Neuronal stem cell (in vitro differentiated cells): ENCODE results near the gene EMX2.
A peak's percentile ranks its signal among the peaks of the same experiment; 100 is the strongest.

Experiments used
- DNase-seq: peaks from one replicate; pipeline ENCODE4 v3.0.0-alpha.2; 2013; ENCODE audit warnings: low spot score
- H2AFZ ChIP-seq: one replicate; pipeline ENCODE4 v1.6.1; 2013; ENCODE audit warnings: mild to moderate bottlenecking, low read length, inconsistent platforms
- H2AK5ac ChIP-seq: 2 replicates; pipeline ENCODE4 v1.6.1; 2013; ENCODE audit warnings: low read depth, mild to moderate bottlenecking, inconsistent platforms, low read length, moderate library complexity, mixed read lengths
- H2BK120ac ChIP-seq: 2 replicates; pipeline ENCODE4 v1.6.1; 2013; ENCODE audit warnings: low read depth, mild to moderate bottlenecking, inconsistent platforms, low read length, moderate library complexity, mixed read lengths
- H2BK12ac ChIP-seq: one replicate; pipeline ENCODE4 v1.6.1; 2013; ENCODE audit warnings: low read length, inconsistent platforms
- H2BK15ac ChIP-seq: 2 replicates; pipeline ENCODE4 v1.6.1; 2013; ENCODE audit warnings: mild to moderate bottlenecking, low read length, inconsistent platforms, mixed read lengths
- H2BK5ac ChIP-seq: one replicate; pipeline ENCODE4 v1.6.1; 2013; ENCODE audit warnings: inconsistent platforms, mild to moderate bottlenecking, low read length, moderate library complexity
- H3K14ac ChIP-seq: one replicate; pipeline ENCODE4 v1.6.1; 2013; ENCODE audit warnings: low read length, inconsistent platforms
- H3K18ac ChIP-seq: 2 replicates; pipeline ENCODE4 v1.6.1; 2013; ENCODE audit warnings: low read length, inconsistent platforms
- H3K23ac ChIP-seq: 2 replicates; pipeline ENCODE4 v1.6.1; 2013; ENCODE audit warnings: low read depth, mild to moderate bottlenecking, mixed read lengths, low read length, inconsistent platforms; ENCODE audit not compliant: poor library complexity
- H3K27ac ChIP-seq: replicated peaks from 3 replicates; pipeline ENCODE4 v1.5.1; 2013; ENCODE audit warnings: low read length, inconsistent platforms
- H3K27me3 ChIP-seq, 3 experiments: 2 replicates each; pipeline ENCODE4 v1.6.1; 2013; ENCODE audit warnings: low read length in 3 of 3, mild to moderate bottlenecking in 2 of 3, inconsistent platforms in 1 of 3, low read depth in 1 of 3, mixed read lengths in 1 of 3, moderate library complexity in 1 of 3; ENCODE audit not compliant: control insufficient read depth in 3 of 3, insufficient read depth in 3 of 3
- H3K36me3 ChIP-seq, 2 donors: replicated peaks in 1 of 2; 2 replicates each; pipeline ENCODE4 v1.6.1; 2013; ENCODE audit warnings: low read length in 2 of 2; ENCODE audit not compliant: control insufficient read depth in 2 of 2, insufficient read depth in 2 of 2
- H3K4ac ChIP-seq: 2 replicates; pipeline ENCODE4 v1.6.1; 2013; ENCODE audit warnings: inconsistent platforms, mild to moderate bottlenecking, low read length, moderate library complexity
- H3K4me1 ChIP-seq, 2 donors: 1 replicate in 1 of 2; 2 replicates in 1 of 2; pipeline ENCODE4 v1.6.1; 2013; ENCODE audit warnings: low read length in 2 of 2, low read depth in 1 of 2; ENCODE audit not compliant: control insufficient read depth in 2 of 2, insufficient read depth in 1 of 2
- H3K4me2 ChIP-seq: one replicate; pipeline ENCODE4 v1.6.1; 2013; ENCODE audit warnings: mild to moderate bottlenecking, low read length, inconsistent platforms; ENCODE audit not compliant: insufficient read depth, poor library complexity, severe bottlenecking
- H3K4me3 ChIP-seq, 2 donors: 2 replicates each; pipeline ENCODE4 v1.5.1; 2013; ENCODE audit warnings: low read length in 2 of 2, mild to moderate bottlenecking in 2 of 2, inconsistent platforms in 1 of 2, moderate library complexity in 1 of 2
- H3K79me1 ChIP-seq: one replicate; pipeline ENCODE4 v1.6.1; 2013; ENCODE audit warnings: low read depth, mild to moderate bottlenecking, inconsistent platforms, low read length, moderate library complexity
- H3K9ac ChIP-seq: one replicate; pipeline ENCODE4 v1.6.1; 2013; ENCODE audit warnings: mild to moderate bottlenecking, low read depth, low read length, inconsistent platforms; ENCODE audit not compliant: poor library complexity
- H3K9me3 ChIP-seq, 2 donors: replicated peaks in 1 of 2; 2 replicates each; pipeline versions ENCODE3 to v1.6.1; 2013; ENCODE audit warnings: low read length in 2 of 2, mild to moderate bottlenecking in 2 of 2, inconsistent platforms in 1 of 2, low read depth in 1 of 2, mixed read lengths in 1 of 2, moderate library complexity in 1 of 2; ENCODE audit not compliant: control insufficient read depth in 2 of 2, insufficient read depth in 1 of 2
- H4K8ac ChIP-seq: one replicate; pipeline ENCODE4 v1.6.1; 2013; ENCODE audit warnings: low read depth, mild to moderate bottlenecking, inconsistent platforms, low read length, moderate library complexity
- H4K91ac ChIP-seq: one replicate; pipeline ENCODE4 v1.6.1; 2013; ENCODE audit warnings: low read length, low read depth, mild to moderate bottlenecking, inconsistent platforms; ENCODE audit not compliant: poor library complexity
- WGBS, 2 donors: extraction: QIAGEN DNeasy Blood & Tissue Kit; methylation state at CpG; one replicate each; pipeline ENCODE4 v1.1.7; 2013; ENCODE audit warnings: missing lambda C conversion rate in 2 of 2, mixed read lengths in 1 of 2; ENCODE audit not compliant: insufficient read length in 2 of 2, insufficient replicate concordance in 1 of 2; ENCODE audit errors: extremely low coverage in 2 of 2; 5-methylcytosine and 5-hydroxymethylcytosine counted together

The EMX2 gene

GRCh38 chr10:117518246-117518645 is 24.3 kb upstream of the EMX2 start:
- Histone ChIP-seq H2BK5ac (no peak overlapping the region), H3K79me1 (no peaks in the 10 kb centered on the region), H3K9ac (no peak overlapping the region), H3K18ac (peak overlapping the region; percentile 72), H3K14ac (no peak overlapping the region), H3K4me2 (no peak overlapping the region), H2BK15ac (no peak overlapping the region), H3K4ac (no peak overlapping the region), H2BK120ac (no peak overlapping the region), H3K36me3 (no peaks in the 10 kb centered on the region), H4K91ac (no peak overlapping the region), H3K23ac (no peak overlapping the region), H4K8ac (no peak overlapping the region), H3K27me3 (peaks cover 0 to 9% (median 0%) of the 10 kb centered on the region in 3 experiments), H2AFZ (no peak overlapping the region), H3K4me3 (no peak overlapping the region), H3K9me3 (no peaks in the 10 kb centered on the region), H3K4me1 (peaks cover 0 to 5% of the 10 kb centered on the region in 2 donors), H2BK12ac (no peak overlapping the region), H2AK5ac (no peak overlapping the region), H3K27ac (no peak overlapping the region)
- no CpG with 5 or more reads among the region's 5 CpGs for WGBS, 2 donors
- no peak for DNase-seq

- Histone ChIP-seq H2BK120ac (no peak overlapping the region), H3K79me1 (no peaks in the 10 kb centered on the region), H3K23ac (no peak overlapping the region), H2BK5ac (no peak overlapping the region), H3K4me2 (no peak overlapping the region), H4K8ac (no peak overlapping the region), H3K27ac (no peak overlapping the region), H4K91ac (no peak overlapping the region), H3K9me3 (no peaks in the 10 kb centered on the region), H3K36me3 (no peaks in the 10 kb centered on the region), H3K14ac (no peak overlapping the region), H2AK5ac (no peak overlapping the region), H2BK15ac (no peak overlapping the region), H3K18ac (no peak overlapping the region), H3K4me3 (no peak overlapping the region), H3K4ac (no peak overlapping the region), H2AFZ (no peak overlapping the region), H2BK12ac (no peak overlapping the region), H3K9ac (no peak overlapping the region), H3K27me3 (peaks cover 0 to 9% (median 0%) of the 10 kb centered on the region in 3 experiments), H3K4me1 (peaks cover 0 to 3% of the 10 kb centered on the region in 2 donors)
- DNase-seq: no peak
- WGBS, 2 donors: no CpG with 5 or more reads among the region's 8 CpGs
Measured at GRCh38 chr10:117519286-117519685, 23.3 kb upstream of the EMX2 start.

GRCh38 chr10:117519879-117520278 is 22.7 kb upstream of the EMX2 start:
- WGBS, 2 donors: no CpG with 5 or more reads among the region's 3 CpGs
- Histone ChIP-seq H2AK5ac (no peak overlapping the region), H3K4me2 (no peak overlapping the region), H3K14ac (no peak overlapping the region), H3K27ac (no peak overlapping the region), H2BK5ac (no peak overlapping the region), H3K9me3 (no peaks in the 10 kb centered on the region), H3K79me1 (no peaks in the 10 kb centered on the region), H3K18ac (no peak overlapping the region), H2BK12ac (no peak overlapping the region), H2BK15ac (no peak overlapping the region), H3K4ac (no peak overlapping the region), H2BK120ac (no peak overlapping the region), H3K27me3 (peaks cover 0 to 9% (median 0%) of the 10 kb centered on the region in 3 experiments), H3K4me1 (peaks cover 0 to 3% of the 10 kb centered on the region in 2 donors), H3K4me3 (no peak overlapping the region), H4K91ac (no peak overlapping the region), H3K9ac (no peak overlapping the region), H3K23ac (no peak overlapping the region), H2AFZ (no peak overlapping the region), H4K8ac (no peak overlapping the region), H3K36me3 (no peaks in the 10 kb centered on the region)
- DNase-seq: no peak

GRCh38 chr10:117530791-117531190 is 11.8 kb upstream of the EMX2 start:
- Histone ChIP-seq H3K27ac (no peak overlapping the region), H3K36me3 (no peaks in the 10 kb centered on the region), H3K4me2 (no peak overlapping the region), H2BK5ac (no peak overlapping the region), H3K18ac (no peak overlapping the region), H2AFZ (no peak overlapping the region), H3K27me3 (peaks cover 25 to 77% (median 56%) of the 10 kb centered on the region in 3 experiments), H3K9me3 (no peaks in the 10 kb centered on the region), H2BK12ac (no peak overlapping the region), H3K14ac (no peak overlapping the region), H3K23ac (no peak overlapping the region), H2AK5ac (no peak overlapping the region), H3K4me3 (no peak overlapping the region), H3K9ac (no peak overlapping the region), H3K4ac (no peak overlapping the region), H2BK120ac (no peak overlapping the region), H4K8ac (no peak overlapping the region), H2BK15ac (no peak overlapping the region), H3K79me1 (no peaks in the 10 kb centered on the region), H4K91ac (no peak overlapping the region), H3K4me1 (peaks cover 0 to 4% of the 10 kb centered on the region in 2 donors)
- WGBS, 2 donors: no CpG with 5 or more reads among the region's 4 CpGs
- DNase-seq: no peak
